ENCODE measurements around the gene TAGLN. TPM values are rescaled to one million over a fixed set of nuclear protein-coding genes. Genes with fewer than 3 reads are reported as not detected.

Gene TAGLN
- total and polyA plus RNA-seq, 2 donors (not counting 1 experiment from before 2014, with no cell fraction given): 17.9 to 51.8 TPM

- ChIA-PET CTCF (interaction anchor here (4.2 to 19.9 kb wide), 2 partner anchors 54 to 89 kb away, joined by 14 to 309 read pairs; partner anchors contain the start of genes PAFAH1B2 and SIDT2), POLR2A (interaction anchor here (1.6 to 1.8 kb wide), 2 partner anchors 54 to 89 kb away, joined by 5 read pairs; partner anchors contain the start of genes PAFAH1B2 and SIDT2)
- DNase-seq (peak; percentile 44), ATAC-seq (ENCODE audit: low read depth) (peak; percentile 1)
- Histone ChIP-seq H3K36me3 (replicated peaks in 1 of 2; ENCODE audit: control extremely low read depth in 1 of 2, control insufficient read depth in 1 of 2, extremely low read depth in 1 of 2, insufficient read depth in 2 of 2, low read length in 1 of 2) (peaks cover 3 to 29% of the 10 kb centered on the region in 2 experiments), H3K4me1 (ENCODE audit: control insufficient read depth in 2 of 2, insufficient read depth in 2 of 2, low read length in 2 of 2) (peaks cover 34 to 38% of the 10 kb centered on the region in 2 donors), H4K20me1 (ENCODE audit: control insufficient read depth, insufficient read depth, low read length, poor library complexity, severe bottlenecking) (no peaks in the 10 kb centered on the region), H3K27me3 (replicated peaks in 1 of 4; ENCODE audit: control extremely low read depth in 1 of 4, control insufficient read depth in 3 of 4, insufficient read depth in 4 of 4, low read length in 3 of 4) (no peaks in the 10 kb centered on the region), H2AFZ (ENCODE audit: insufficient read depth, low read depth, low read length, poor library complexity, severe bottlenecking) (peak overlapping the region; percentile 85), H3K27ac (ENCODE audit: low read length in 2 of 2) (peak overlapping the region; percentile 41 to 57), H3K4me3 (ENCODE audit: control extremely low read depth in 1 of 5, extremely low read depth in 1 of 5, insufficient read depth in 1 of 5, low read depth in 2 of 5, low read length in 4 of 5) (peak overlapping the region; percentile 26 to 99 (median 91)), H3K9me3 (ENCODE audit: control extremely low read depth in 1 of 3, control insufficient read depth in 2 of 3, insufficient read depth in 1 of 3, low read length in 2 of 3) (peaks cover 0 to 3% (median 0%) of the 10 kb centered on the region in 3 donors), H3K79me2 (ENCODE audit: control insufficient read depth, insufficient read depth, low read length) (peaks cover 48% of the 10 kb centered on the region), H3K9ac (ENCODE audit: low read length) (peak overlapping the region; percentile 74), H3K4me2 (replicated peaks; ENCODE audit: low read depth, low read length, poor library complexity, severe bottlenecking) (peak overlapping the region; percentile 96)
- no peak for TF ChIP-seq CTCF (IDR thresholded peaks at IDR 0.05)
- no peak for TF ChIP-seq EZH2 (IDR thresholded peaks at IDR 0.05; ENCODE audit: borderline replicate concordance, insufficient read depth, low read depth, low read length, poor library complexity, severe bottlenecking)
- 1% methylated on average over 22 of the region's 27 CpGs for WGBS (ENCODE audit: insufficient coverage)
- intact Hi-C loops (cut with micrococcal nuclease): loop anchor here (1.0 to 5.0 kb wide), 6 partner anchors 52 to 584 kb away; partner anchors contain the start of genes PAFAH1B2, SIK3 and ZPR1
- H3K27ac Mint-ChIP-seq: peak overlapping the region; percentile 84
- H3K27me3 Mint-ChIP-seq: no peaks in the 10 kb centered on the region
- peak overlapping the region; percentile 86 for H3K4me3 Mint-ChIP-seq
- H3K9me3 Mint-ChIP-seq (ENCODE audit: insufficient read depth): no peaks in the 10 kb centered on the region
- peaks cover 48% of the 10 kb centered on the region for H3K4me1 Mint-ChIP-seq
Observed at GRCh38 chr11:117232911-117233409, 33.8 kb downstream of the TAGLN start.

- intact Hi-C loops (cut with micrococcal nuclease): no loop called here
- Histone ChIP-seq H3K4me2 (replicated peaks; ENCODE audit: low read depth, low read length, poor library complexity, severe bottlenecking) (no peak overlapping the region), H3K79me2 (ENCODE audit: control insufficient read depth, insufficient read depth, low read length) (peaks cover under 1% of the 10 kb centered on the region), H3K9me3 (ENCODE audit: control extremely low read depth in 1 of 3, control insufficient read depth in 2 of 3, insufficient read depth in 1 of 3, low read length in 2 of 3) (no peaks in the 10 kb centered on the region), H3K4me3 (ENCODE audit: control extremely low read depth in 1 of 5, extremely low read depth in 1 of 5, insufficient read depth in 1 of 5, low read depth in 2 of 5, low read length in 4 of 5) (no peak overlapping the region), H4K20me1 (ENCODE audit: control insufficient read depth, insufficient read depth, low read length, poor library complexity, severe bottlenecking) (no peaks in the 10 kb centered on the region), H3K9ac (ENCODE audit: low read length) (no peak overlapping the region), H3K36me3 (replicated peaks in 1 of 2; ENCODE audit: control extremely low read depth in 1 of 2, control insufficient read depth in 1 of 2, extremely low read depth in 1 of 2, insufficient read depth in 2 of 2, low read length in 1 of 2) (peaks cover 3 to 24% of the 10 kb centered on the region in 2 experiments), H2AFZ (ENCODE audit: insufficient read depth, low read depth, low read length, poor library complexity, severe bottlenecking) (no peak overlapping the region), H3K4me1 (ENCODE audit: control insufficient read depth in 2 of 2, insufficient read depth in 2 of 2, low read length in 2 of 2) (peaks cover 3 to 5% of the 10 kb centered on the region in 2 donors), H3K27me3 (replicated peaks in 1 of 4; ENCODE audit: control extremely low read depth in 1 of 4, control insufficient read depth in 3 of 4, insufficient read depth in 4 of 4, low read length in 3 of 4) (no peaks in the 10 kb centered on the region), H3K27ac (ENCODE audit: low read length in 2 of 2) (no peak overlapping the region)
- Mint-ChIP-seq H3K4me1 (peaks cover 12% of the 10 kb centered on the region), H3K27me3 (no peaks in the 10 kb centered on the region), H3K9me3 (ENCODE audit: insufficient read depth) (no peaks in the 10 kb centered on the region), H3K27ac (no peak overlapping the region), H3K4me3 (no peak overlapping the region)
- no peak for DNase-seq
- TF ChIP-seq EZH2 (IDR thresholded peaks at IDR 0.05; ENCODE audit: borderline replicate concordance, insufficient read depth, low read depth, low read length, poor library complexity, severe bottlenecking) (no peak), CTCF (IDR thresholded peaks at IDR 0.05) (no peak)
- 95% methylated on average over 2 of the region's 5 CpGs for WGBS (ENCODE audit: insufficient coverage)
- CTCF ChIA-PET: interaction anchor here (3.0 kb wide), 1 partner anchor 12 kb away, joined by 13 read pairs; no protein-coding TSS in a partner anchor
- POLR2A ChIA-PET: no interaction called here
- ATAC-seq (ENCODE audit: low read depth): no peak
Observed at GRCh38 chr11:117238221-117238620, 39.1 kb downstream of the TAGLN start.

Measured in B cell (primary cell).